Measurements from ENCODE around the gene ITPR2.

GRCh38 chr12:26335651-26336050 lies 497.3 kb downstream of the ITPR2 start:
- no peak for TF ChIP-seq POLR2AphosphoS5 (IDR thresholded peaks at IDR 0.05; ENCODE audit: low read depth, low read length)
- no peak for TF ChIP-seq TAF1 (IDR thresholded peaks at IDR 0.05; ENCODE audit: borderline replicate concordance, low read depth, low read length)
- TF ChIP-seq, protein P1, sequence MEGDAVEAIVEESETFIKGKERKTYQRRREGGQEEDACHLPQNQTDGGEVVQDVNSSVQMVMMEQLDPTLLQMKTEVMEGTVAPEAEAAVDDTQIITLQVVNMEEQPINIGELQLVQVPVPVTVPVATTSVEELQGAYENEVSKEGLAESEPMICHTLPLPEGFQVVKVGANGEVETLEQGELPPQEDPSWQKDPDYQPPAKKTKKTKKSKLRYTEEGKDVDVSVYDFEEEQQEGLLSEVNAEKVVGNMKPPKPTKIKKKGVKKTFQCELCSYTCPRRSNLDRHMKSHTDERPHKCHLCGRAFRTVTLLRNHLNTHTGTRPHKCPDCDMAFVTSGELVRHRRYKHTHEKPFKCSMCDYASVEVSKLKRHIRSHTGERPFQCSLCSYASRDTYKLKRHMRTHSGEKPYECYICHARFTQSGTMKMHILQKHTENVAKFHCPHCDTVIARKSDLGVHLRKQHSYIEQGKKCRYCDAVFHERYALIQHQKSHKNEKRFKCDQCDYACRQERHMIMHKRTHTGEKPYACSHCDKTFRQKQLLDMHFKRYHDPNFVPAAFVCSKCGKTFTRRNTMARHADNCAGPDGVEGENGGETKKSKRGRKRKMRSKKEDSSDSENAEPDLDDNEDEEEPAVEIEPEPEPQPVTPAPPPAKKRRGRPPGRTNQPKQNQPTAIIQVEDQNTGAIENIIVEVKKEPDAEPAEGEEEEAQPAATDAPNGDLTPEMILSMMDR (IDR thresholded peaks at IDR 0.05): no peak
- no peak for TF ChIP-seq YY1 (IDR thresholded peaks at IDR 0.05; ENCODE audit: low read depth)
- no peak for TF ChIP-seq RFX5 (IDR thresholded peaks at IDR 0.05; ENCODE audit: low read length)
- no peak for TF ChIP-seq TEAD4 (IDR thresholded peaks at IDR 0.05; ENCODE audit: borderline replicate concordance, insufficient read depth)
- TF ChIP-seq FOXM1 (IDR thresholded peaks at IDR 0.05; ENCODE audit: low read depth): no peak
- TF ChIP-seq JUND (IDR thresholded peaks at IDR 0.05): no peak
- TF ChIP-seq RAD21 (IDR thresholded peaks at IDR 0.05; ENCODE audit: low read length): no peak
- TF ChIP-seq, protein P2, sequence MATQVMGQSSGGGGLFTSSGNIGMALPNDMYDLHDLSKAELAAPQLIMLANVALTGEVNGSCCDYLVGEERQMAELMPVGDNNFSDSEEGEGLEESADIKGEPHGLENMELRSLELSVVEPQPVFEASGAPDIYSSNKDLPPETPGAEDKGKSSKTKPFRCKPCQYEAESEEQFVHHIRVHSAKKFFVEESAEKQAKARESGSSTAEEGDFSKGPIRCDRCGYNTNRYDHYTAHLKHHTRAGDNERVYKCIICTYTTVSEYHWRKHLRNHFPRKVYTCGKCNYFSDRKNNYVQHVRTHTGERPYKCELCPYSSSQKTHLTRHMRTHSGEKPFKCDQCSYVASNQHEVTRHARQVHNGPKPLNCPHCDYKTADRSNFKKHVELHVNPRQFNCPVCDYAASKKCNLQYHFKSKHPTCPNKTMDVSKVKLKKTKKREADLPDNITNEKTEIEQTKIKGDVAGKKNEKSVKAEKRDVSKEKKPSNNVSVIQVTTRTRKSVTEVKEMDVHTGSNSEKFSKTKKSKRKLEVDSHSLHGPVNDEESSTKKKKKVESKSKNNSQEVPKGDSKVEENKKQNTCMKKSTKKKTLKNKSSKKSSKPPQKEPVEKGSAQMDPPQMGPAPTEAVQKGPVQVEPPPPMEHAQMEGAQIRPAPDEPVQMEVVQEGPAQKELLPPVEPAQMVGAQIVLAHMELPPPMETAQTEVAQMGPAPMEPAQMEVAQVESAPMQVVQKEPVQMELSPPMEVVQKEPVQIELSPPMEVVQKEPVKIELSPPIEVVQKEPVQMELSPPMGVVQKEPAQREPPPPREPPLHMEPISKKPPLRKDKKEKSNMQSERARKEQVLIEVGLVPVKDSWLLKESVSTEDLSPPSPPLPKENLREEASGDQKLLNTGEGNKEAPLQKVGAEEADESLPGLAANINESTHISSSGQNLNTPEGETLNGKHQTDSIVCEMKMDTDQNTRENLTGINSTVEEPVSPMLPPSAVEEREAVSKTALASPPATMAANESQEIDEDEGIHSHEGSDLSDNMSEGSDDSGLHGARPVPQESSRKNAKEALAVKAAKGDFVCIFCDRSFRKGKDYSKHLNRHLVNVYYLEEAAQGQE (IDR thresholded peaks at IDR 0.05; ENCODE audit: low read depth, low read length): no peak
- TF ChIP-seq, protein P3, sequence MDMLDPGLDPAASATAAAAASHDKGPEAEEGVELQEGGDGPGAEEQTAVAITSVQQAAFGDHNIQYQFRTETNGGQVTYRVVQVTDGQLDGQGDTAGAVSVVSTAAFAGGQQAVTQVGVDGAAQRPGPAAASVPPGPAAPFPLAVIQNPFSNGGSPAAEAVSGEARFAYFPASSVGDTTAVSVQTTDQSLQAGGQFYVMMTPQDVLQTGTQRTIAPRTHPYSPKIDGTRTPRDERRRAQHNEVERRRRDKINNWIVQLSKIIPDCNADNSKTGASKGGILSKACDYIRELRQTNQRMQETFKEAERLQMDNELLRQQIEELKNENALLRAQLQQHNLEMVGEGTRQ (IDR thresholded peaks at IDR 0.05; ENCODE audit: borderline replicate concordance, low read depth, low read length): no peak
- TF ChIP-seq NRF1 (IDR thresholded peaks at IDR 0.05; ENCODE audit: low read depth, low read length): no peak
- no peak for TF ChIP-seq MAX (IDR thresholded peaks at IDR 0.05; ENCODE audit: low read depth)
